Gastrocnemius medialis (tissue), 4 donors: ENCODE measurements around the gene LSAMP. TPM values are rescaled to one million over a fixed set of nuclear protein-coding genes. Genes with fewer than 3 reads are reported as not detected.

ENCODE experiments used
- ATAC-seq, 2 donors: fragments of 150-250 bp; one replicate each; pipeline ENCODE4 v1.9.1; 2016
- DNase-seq, 2 donors: peaks; one replicate each; pipeline ENCODE4 v3.0.0-alpha.2; 2019
- H3K27ac ChIP-seq, 4 donors: fragments of 200-600 bp; sonication (generic); 1 replicate in 1 of 4; 2 replicates in 3 of 4; pipeline ENCODE4 v1.5.1; 2016 to 2018; ENCODE audit warnings: mild to moderate bottlenecking in 2 of 4, moderate library complexity in 1 of 4
- H3K27me3 ChIP-seq, 3 donors: fragments of 200-600 bp; sonication (generic) in 2 of 3; 1 replicate in 1 of 3; 2 replicates in 2 of 3; pipeline versions ENCODE4 v1.5.1 to v1.6.0; 2016 to 2019; ENCODE audit warnings: mild to moderate bottlenecking in 1 of 3, moderate library complexity in 1 of 3
- H3K36me3 ChIP-seq, 2 donors: fragments of 200-600 bp; sonication (generic) in 1 of 2; one replicate each; pipeline ENCODE4 v1.5.1; 2017 to 2018
- H3K4me1 ChIP-seq, 2 donors: fragments of 200-600 bp; sonication (generic) in 1 of 2; one replicate each; pipeline ENCODE4 v1.5.1; 2016 to 2017; ENCODE audit warnings: mild to moderate bottlenecking in 2 of 2
- H3K4me3 ChIP-seq, 4 donors: fragments of 200-600 bp; sonication (generic) in 3 of 4; 1 replicate in 1 of 4; 2 replicates in 3 of 4; pipeline ENCODE4 v1.5.1; 2016 to 2019; ENCODE audit warnings: mild to moderate bottlenecking in 2 of 4
- H3K9me3 ChIP-seq, 3 donors: fragments of 200-600 bp; sonication (generic) in 2 of 3; 1 replicate in 1 of 3; 2 replicates in 2 of 3; pipeline ENCODE4 v1.5.1; 2016 to 2019
- POLR2A ChIP-seq, 2 donors: fragments of 450-650 bp; IDR thresholded peaks; one replicate each; pipeline ENCODE4 v1.6.1; 2017; ENCODE audit warnings: antibody characterized with exemption in 2 of 2, mild to moderate bottlenecking in 2 of 2, moderate library complexity in 2 of 2
- in situ Hi-C, 4 donors: fragments of 200-750 bp; cut with MboI; loops; one replicate each; pipeline versions ENCODE4 v1.15.0 to v1.8.0; 2017; ENCODE audit warnings: low sequenced_read_pairs in 4 of 4
- intact Hi-C: fragments of 100-400 bp; cut with DNase I; formaldehyde crosslinking; loops from one replicate; pipeline ENCODE4 v1.15.1; 2023; ENCODE audit warnings: low total_unique reads
- total RNA-seq, 4 donors: library from RNA; depleted of rRNA; stranded (reverse); fragments of >200 nt; gene quantifications; one replicate each; pipeline versions ENCODE4 v1.1.0 to v1.2.3, GENCODE V29; 2016
- TF ChIP-seq, protein P1 (sequence below), 5 experiments: fragments of 450-650 bp in 3 of 5; fragments of 200-600 bp in 2 of 5; sonication (generic) in 2 of 5; IDR thresholded peaks in 4 of 5; conservative IDR thresholded peaks in 1 of 5; 1 replicate in 4 of 5; 2 replicates in 1 of 5; pipeline ENCODE4 v1.5.1; 2016 to 2019; ENCODE audit warnings: antibody characterized with exemption in 5 of 5, mild to moderate bottlenecking in 3 of 5, moderate library complexity in 3 of 5

The LSAMP gene
- total RNA-seq, 4 donors from 2014 or later = 0.07 to 0.10 TPM; not detected in 2

DNA sequence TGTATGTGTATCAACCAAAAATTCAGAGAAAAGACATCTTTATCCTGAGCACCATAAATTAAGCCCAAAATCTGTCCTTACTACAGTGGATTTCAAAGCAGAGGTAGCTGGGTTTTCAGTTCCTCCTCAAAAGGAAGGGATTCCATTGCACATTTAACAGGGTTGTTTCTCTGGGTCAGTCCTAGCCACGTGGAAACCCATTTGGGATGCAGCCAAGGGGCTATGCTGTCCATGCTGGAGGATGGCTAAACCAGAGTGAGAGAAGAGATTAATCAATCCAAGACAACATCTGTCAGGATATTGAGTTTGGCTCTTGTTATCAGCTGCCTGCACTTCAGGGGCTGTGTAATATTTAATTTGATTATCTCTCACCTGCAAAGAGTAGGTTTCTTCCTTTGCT is 28.1 kb downstream of the LSAMP start:
- no peaks in the 10 kb centered on the region for H3K36me3 ChIP-seq
- no peak overlapping the region for H3K4me3 ChIP-seq
- H3K27me3 ChIP-seq = no peaks in the 10 kb centered on the region
- ATAC-seq (no peak), DNase-seq (no peak)
- TF ChIP-seq, protein P1, sequence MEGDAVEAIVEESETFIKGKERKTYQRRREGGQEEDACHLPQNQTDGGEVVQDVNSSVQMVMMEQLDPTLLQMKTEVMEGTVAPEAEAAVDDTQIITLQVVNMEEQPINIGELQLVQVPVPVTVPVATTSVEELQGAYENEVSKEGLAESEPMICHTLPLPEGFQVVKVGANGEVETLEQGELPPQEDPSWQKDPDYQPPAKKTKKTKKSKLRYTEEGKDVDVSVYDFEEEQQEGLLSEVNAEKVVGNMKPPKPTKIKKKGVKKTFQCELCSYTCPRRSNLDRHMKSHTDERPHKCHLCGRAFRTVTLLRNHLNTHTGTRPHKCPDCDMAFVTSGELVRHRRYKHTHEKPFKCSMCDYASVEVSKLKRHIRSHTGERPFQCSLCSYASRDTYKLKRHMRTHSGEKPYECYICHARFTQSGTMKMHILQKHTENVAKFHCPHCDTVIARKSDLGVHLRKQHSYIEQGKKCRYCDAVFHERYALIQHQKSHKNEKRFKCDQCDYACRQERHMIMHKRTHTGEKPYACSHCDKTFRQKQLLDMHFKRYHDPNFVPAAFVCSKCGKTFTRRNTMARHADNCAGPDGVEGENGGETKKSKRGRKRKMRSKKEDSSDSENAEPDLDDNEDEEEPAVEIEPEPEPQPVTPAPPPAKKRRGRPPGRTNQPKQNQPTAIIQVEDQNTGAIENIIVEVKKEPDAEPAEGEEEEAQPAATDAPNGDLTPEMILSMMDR (IDR thresholded peaks at IDR 0.05 in 4 of 5, conservative IDR thresholded peaks at IDR 0.05 in 1 of 5) = no peak
- no peak for TF ChIP-seq POLR2A (IDR thresholded peaks at IDR 0.05)
- no peaks in the 10 kb centered on the region for H3K4me1 ChIP-seq
- intact Hi-C loops = no loop called here
- in situ Hi-C loops = no loop called here
- no peaks in the 10 kb centered on the region for H3K9me3 ChIP-seq
- H3K27ac ChIP-seq = no peak overlapping the region

DNA sequence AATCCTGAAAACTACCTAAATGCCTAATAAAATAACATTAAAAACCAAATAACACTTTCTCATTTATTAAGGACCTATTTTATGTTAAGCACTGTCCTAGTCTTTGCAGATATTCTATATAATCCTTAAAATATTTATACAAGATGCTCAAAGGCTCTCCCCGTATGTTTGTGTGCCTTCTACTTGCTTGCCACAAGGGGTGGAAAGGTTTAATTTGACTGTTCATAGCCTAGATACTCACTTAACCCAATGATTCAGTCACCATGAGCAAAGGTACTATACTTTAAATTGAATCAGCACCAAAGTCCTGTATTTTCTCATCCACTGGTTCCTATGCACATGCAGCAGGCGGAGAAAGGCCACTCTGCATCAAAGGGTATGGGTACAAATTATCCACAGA is 32.0 kb downstream of the LSAMP start:
- ATAC-seq = no peak
- no peaks in the 10 kb centered on the region for H3K9me3 ChIP-seq
- intact Hi-C loops (no loop called here), in situ Hi-C loops (no loop called here)
- no peak for DNase-seq
- no peak overlapping the region for H3K27ac ChIP-seq
- no peaks in the 10 kb centered on the region for H3K27me3 ChIP-seq
- no peaks in the 10 kb centered on the region for H3K36me3 ChIP-seq
- TF ChIP-seq, protein P1 (IDR thresholded peaks at IDR 0.05 in 4 of 5, conservative IDR thresholded peaks at IDR 0.05 in 1 of 5) = no peak
- TF ChIP-seq POLR2A (IDR thresholded peaks at IDR 0.05) = no peak
- H3K4me1 ChIP-seq = no peaks in the 10 kb centered on the region
- no peak overlapping the region for H3K4me3 ChIP-seq

DNA sequence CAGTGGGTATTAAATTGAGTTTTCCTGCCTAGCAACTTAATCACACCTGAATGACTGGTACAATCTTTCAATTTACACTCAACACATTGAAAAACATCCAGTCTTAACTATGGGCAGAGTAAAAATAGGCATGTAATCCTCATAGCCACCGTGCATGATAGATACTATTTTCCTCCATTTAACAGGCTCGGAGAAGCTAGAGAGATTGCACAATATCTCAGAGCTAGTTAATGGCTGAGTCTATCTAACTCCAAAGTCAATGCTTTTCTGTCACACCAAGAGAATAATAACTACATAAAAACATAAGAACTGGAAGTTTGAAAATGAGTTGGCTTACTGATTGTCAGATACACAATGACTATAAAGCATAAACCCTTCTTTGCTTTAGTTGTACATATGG is 36.8 kb downstream of the LSAMP start:
- DNase-seq (no peak), ATAC-seq (no peak)
- Histone ChIP-seq H3K4me3 (no peak overlapping the region), H3K36me3 (no peaks in the 10 kb centered on the region), H3K27me3 (no peaks in the 10 kb centered on the region), H3K27ac (no peak overlapping the region), H3K4me1 (no peaks in the 10 kb centered on the region), H3K9me3 (no peaks in the 10 kb centered on the region)
- in situ Hi-C loops = no loop called here
- intact Hi-C loops = no loop called here
- TF ChIP-seq POLR2A (IDR thresholded peaks at IDR 0.05) = no peak
- TF ChIP-seq, protein P1 (IDR thresholded peaks at IDR 0.05 in 4 of 5, conservative IDR thresholded peaks at IDR 0.05 in 1 of 5) = no peak

DNA sequence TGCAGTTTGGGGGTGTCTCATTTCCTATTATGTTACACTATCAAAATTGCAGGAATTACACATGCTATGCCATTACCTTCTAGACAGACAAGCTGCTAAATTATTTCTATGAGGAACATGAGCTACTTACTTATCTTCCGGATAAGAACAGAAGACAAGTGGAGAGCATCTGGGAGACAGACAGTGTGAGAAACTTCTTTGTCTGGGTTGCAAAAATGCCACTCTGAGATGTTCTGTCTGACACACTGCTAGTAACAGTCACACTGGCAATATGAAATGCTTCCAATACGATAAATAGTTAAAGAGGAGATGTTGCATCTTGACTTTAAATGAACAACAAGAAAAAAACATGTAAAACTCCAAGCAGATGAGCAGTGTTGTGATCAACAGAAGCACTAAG is 40.1 kb downstream of the LSAMP start:
- intact Hi-C loops = no loop called here
- in situ Hi-C loops = no loop called here
- Histone ChIP-seq H3K4me3 (no peak overlapping the region), H3K36me3 (no peaks in the 10 kb centered on the region), H3K27me3 (no peaks in the 10 kb centered on the region), H3K9me3 (no peaks in the 10 kb centered on the region), H3K27ac (no peak overlapping the region), H3K4me1 (no peaks in the 10 kb centered on the region)
- no peak for ATAC-seq
- TF ChIP-seq, protein P1 (IDR thresholded peaks at IDR 0.05 in 4 of 5, conservative IDR thresholded peaks at IDR 0.05 in 1 of 5) = no peak
- TF ChIP-seq POLR2A (IDR thresholded peaks at IDR 0.05) = no peak
- DNase-seq = no peak

DNA sequence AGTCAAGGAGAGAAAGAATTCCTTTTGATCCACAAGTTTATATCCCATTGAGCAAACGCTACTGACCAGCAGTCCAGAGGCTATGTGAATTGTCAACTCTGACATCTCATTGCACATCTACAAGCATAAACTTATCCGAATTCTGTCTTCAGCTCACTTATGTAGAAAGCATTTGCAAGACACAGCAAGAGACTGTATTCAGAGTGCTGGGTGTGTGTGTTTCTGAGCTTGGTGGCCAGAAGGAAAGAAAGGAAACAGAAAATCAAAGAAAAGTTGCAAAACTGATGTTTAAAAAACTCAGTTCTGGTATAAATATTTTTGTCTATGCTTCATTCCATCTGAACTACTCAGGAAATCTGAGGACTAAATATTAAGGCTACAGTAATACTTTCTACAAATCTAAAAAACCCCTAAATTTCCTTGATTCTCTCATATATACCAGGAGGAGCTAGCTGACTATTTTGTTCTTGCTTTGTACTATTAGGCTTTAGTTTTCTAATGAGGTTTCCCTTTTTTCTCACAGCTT is 45.5 kb downstream of the LSAMP start:
- H3K27ac ChIP-seq = no peak overlapping the region
- DNase-seq (no peak), ATAC-seq (no peak)
- no peaks in the 10 kb centered on the region for H3K36me3 ChIP-seq
- intact Hi-C loops = no loop called here
- in situ Hi-C loops = no loop called here
- no peak overlapping the region for H3K4me3 ChIP-seq
- H3K4me1 ChIP-seq = no peaks in the 10 kb centered on the region
- TF ChIP-seq, protein P1 (IDR thresholded peaks at IDR 0.05 in 4 of 5, conservative IDR thresholded peaks at IDR 0.05 in 1 of 5) = no peak
- TF ChIP-seq POLR2A (IDR thresholded peaks at IDR 0.05) = no peak
- no peaks in the 10 kb centered on the region for H3K9me3 ChIP-seq
- H3K27me3 ChIP-seq = no peaks in the 10 kb centered on the region
